CD14-positive monocyte (primary cell): ENCODE results near the gene CFAP44. TPM values are rescaled to one million over a fixed set of nuclear protein-coding genes. Genes with fewer than 3 reads are reported as not detected.

Experiments used
- DNase-seq, 3 donors: peaks; one replicate each; pipeline ENCODE4 v3.0.0-alpha.2; 2011 to 2022
- H2AFZ ChIP-seq: 2 replicates; pipeline ENCODE4 v1.6.0; 2012; ENCODE audit warnings: mild to moderate bottlenecking, low read depth, low read length, inconsistent platforms; ENCODE audit not compliant: insufficient read depth, poor library complexity, severe bottlenecking
- H3K27ac ChIP-seq, 2 donors: 1 replicate in 1 of 2; 2 replicates in 1 of 2; pipeline ENCODE4 v1.5.1; 2012 to 2013; ENCODE audit warnings: low read length in 2 of 2, control low read depth in 1 of 2, inconsistent platforms in 1 of 2, low read depth in 1 of 2, mild to moderate bottlenecking in 1 of 2
- H3K27me3 ChIP-seq, 2 donors: one replicate each; pipeline versions ENCODE4 v1.6.0 to v1.6.1; 2011 to 2013; ENCODE audit warnings: low read length in 2 of 2; ENCODE audit not compliant: control insufficient read depth in 2 of 2, insufficient read depth in 2 of 2
- H3K36me3 ChIP-seq, 2 donors: replicated peaks in 1 of 2; 1 replicate in 1 of 2; 2 replicates in 1 of 2; pipeline versions ENCODE4 v1.5.1 to v1.6.1; 2012 to 2013; ENCODE audit warnings: low read length in 2 of 2, control low read depth in 1 of 2, inconsistent platforms in 1 of 2, mild to moderate bottlenecking in 1 of 2; ENCODE audit not compliant: insufficient read depth in 2 of 2, control insufficient read depth in 1 of 2
- H3K4me1 ChIP-seq, 2 donors: 1 replicate in 1 of 2; 2 replicates in 1 of 2; pipeline versions ENCODE4 v1.5.1 to v1.6.1; 2012 to 2013; ENCODE audit warnings: low read length in 2 of 2, control low read depth in 1 of 2, inconsistent platforms in 1 of 2, mild to moderate bottlenecking in 1 of 2, moderate library complexity in 1 of 2; ENCODE audit not compliant: insufficient read depth in 2 of 2, control insufficient read depth in 1 of 2
- H3K4me2 ChIP-seq: replicated peaks from 2 replicates; pipeline ENCODE3; 2012; ENCODE audit warnings: low read length, moderate library complexity, mild to moderate bottlenecking; ENCODE audit not compliant: poor library complexity, severe bottlenecking; ENCODE audit errors: extremely low read depth
- H3K4me3 ChIP-seq, 3 experiments: fragments of 200-600 bp in 1 of 3; sonication (generic) in 1 of 3; replicated peaks in 1 of 3; 1 replicate in 2 of 3; 2 replicates in 1 of 3; pipeline ENCODE4 v1.5.1; 2011 to 2013; ENCODE audit warnings: low read length in 3 of 3, mild to moderate bottlenecking in 3 of 3, control low read depth in 2 of 3, low read depth in 2 of 3, inconsistent platforms in 1 of 3, moderate library complexity in 1 of 3
- H3K79me2 ChIP-seq: 2 replicates; pipeline ENCODE4 v1.6.0; 2012; ENCODE audit warnings: mild to moderate bottlenecking, control low read depth, inconsistent platforms, low read length, moderate library complexity; ENCODE audit not compliant: insufficient read depth
- H3K9ac ChIP-seq: 2 replicates; pipeline ENCODE4 v1.6.0; 2017; ENCODE audit warnings: low read length, mild to moderate bottlenecking; ENCODE audit not compliant: insufficient read depth, poor library complexity, severe bottlenecking
- H3K9me3 ChIP-seq, 2 donors: replicated peaks in 1 of 2; 1 replicate in 1 of 2; 2 replicates in 1 of 2; pipeline versions ENCODE4 v1.5.1 to v1.6.1; 2012 to 2013; ENCODE audit warnings: low read length in 2 of 2, control low read depth in 1 of 2; ENCODE audit not compliant: control insufficient read depth in 1 of 2, insufficient read depth in 1 of 2
- H4K20me1 ChIP-seq: 2 replicates; pipeline ENCODE4 v1.6.0; 2012; ENCODE audit warnings: mild to moderate bottlenecking, low read length, control low read depth, moderate library complexity; ENCODE audit not compliant: insufficient read depth
- H3K27ac Mint-ChIP-seq, 7 donors: one replicate each; pipeline ENCODE4 v1.8.0; 2020; ENCODE audit warnings: mild to moderate bottlenecking in 7 of 7, mixed read lengths in 7 of 7, moderate library complexity in 6 of 7, inconsistent platforms in 2 of 7
- H3K27me3 Mint-ChIP-seq, 3 donors: one replicate each; pipeline ENCODE4 v1.8.0; 2021 to 2022; ENCODE audit warnings: low read depth in 3 of 3, mild to moderate bottlenecking in 3 of 3, mixed read lengths in 3 of 3, moderate library complexity in 3 of 3, inconsistent platforms in 1 of 3
- H3K36me3 Mint-ChIP-seq, 2 donors: one replicate each; pipeline ENCODE4 v1.8.0; 2020; ENCODE audit warnings: mixed read lengths in 2 of 2, inconsistent platforms in 1 of 2, mild to moderate bottlenecking in 1 of 2
- H3K4me1 Mint-ChIP-seq: one replicate; pipeline ENCODE4 v1.8.0; 2020; ENCODE audit warnings: mild to moderate bottlenecking, mixed read lengths
- H3K4me3 Mint-ChIP-seq, 2 donors: one replicate each; pipeline ENCODE4 v1.8.0; 2020; ENCODE audit warnings: mild to moderate bottlenecking in 2 of 2, mixed read lengths in 2 of 2, moderate library complexity in 1 of 2
- H3K9me3 Mint-ChIP-seq, 7 donors: one replicate each; pipeline ENCODE4 v1.8.0; 2020 to 2022; ENCODE audit warnings: mixed read lengths in 7 of 7, mild to moderate bottlenecking in 6 of 7, moderate library complexity in 6 of 7, inconsistent platforms in 2 of 7
- CTCF ChIP-seq: fragments of 200-600 bp; IDR thresholded peaks from one replicate; pipeline ENCODE4 v1.8.0; 2022; ENCODE audit warnings: antibody characterized with exemption, mild to moderate bottlenecking
- WGBS: methylation state at CpG from one replicate; pipeline ENCODE4 v1.1.5; 2013; ENCODE audit warnings: missing lambda C conversion rate; ENCODE audit not compliant: insufficient coverage; 5-methylcytosine and 5-hydroxymethylcytosine counted together
- intact Hi-C, 2 donors: fragments of 100-400 bp; cut with micrococcal nuclease; formaldehyde crosslinking; loops; one replicate each; pipeline versions ENCODE4 v1.15.0 to v1.15.1; 2023
- polyA minus RNA-seq: library from RNA; depleted of rRNA, polyadenylated mRNA; stranded (reverse); fragments of >200 nt; gene quantifications from 2 replicates; pipeline ENCODE4 v1.2.3, GENCODE V29; 2012
- polyA plus RNA-seq, 3 donors: library from polyadenylated mRNA; depleted of rRNA in 1 of 3; unstranded in 2 of 3; stranded (reverse) in 1 of 3; fragments of 300-500 nt in 2 of 3; fragments of >200 nt in 1 of 3; fragmentation: Illumina TruSeq in 2 of 3; gene quantifications; 1 replicate in 2 of 3; 2 replicates in 1 of 3; pipeline ENCODE4 v1.2.3, GENCODE V29; 2012 to 2021
- total RNA-seq, 12 experiments: library from RNA in 1 of 12; stranded (reverse) in 1 of 12; fragments of 120-200 nt in 1 of 12; gene quantifications; one replicate each; pipeline ENCODE4 v1.2.4 and lab custom pipeline; 2013 to 2026; ENCODE audit warnings: mixed read lengths in 6 of 12, inconsistent platforms in 1 of 12

Gene CFAP44, protein sequence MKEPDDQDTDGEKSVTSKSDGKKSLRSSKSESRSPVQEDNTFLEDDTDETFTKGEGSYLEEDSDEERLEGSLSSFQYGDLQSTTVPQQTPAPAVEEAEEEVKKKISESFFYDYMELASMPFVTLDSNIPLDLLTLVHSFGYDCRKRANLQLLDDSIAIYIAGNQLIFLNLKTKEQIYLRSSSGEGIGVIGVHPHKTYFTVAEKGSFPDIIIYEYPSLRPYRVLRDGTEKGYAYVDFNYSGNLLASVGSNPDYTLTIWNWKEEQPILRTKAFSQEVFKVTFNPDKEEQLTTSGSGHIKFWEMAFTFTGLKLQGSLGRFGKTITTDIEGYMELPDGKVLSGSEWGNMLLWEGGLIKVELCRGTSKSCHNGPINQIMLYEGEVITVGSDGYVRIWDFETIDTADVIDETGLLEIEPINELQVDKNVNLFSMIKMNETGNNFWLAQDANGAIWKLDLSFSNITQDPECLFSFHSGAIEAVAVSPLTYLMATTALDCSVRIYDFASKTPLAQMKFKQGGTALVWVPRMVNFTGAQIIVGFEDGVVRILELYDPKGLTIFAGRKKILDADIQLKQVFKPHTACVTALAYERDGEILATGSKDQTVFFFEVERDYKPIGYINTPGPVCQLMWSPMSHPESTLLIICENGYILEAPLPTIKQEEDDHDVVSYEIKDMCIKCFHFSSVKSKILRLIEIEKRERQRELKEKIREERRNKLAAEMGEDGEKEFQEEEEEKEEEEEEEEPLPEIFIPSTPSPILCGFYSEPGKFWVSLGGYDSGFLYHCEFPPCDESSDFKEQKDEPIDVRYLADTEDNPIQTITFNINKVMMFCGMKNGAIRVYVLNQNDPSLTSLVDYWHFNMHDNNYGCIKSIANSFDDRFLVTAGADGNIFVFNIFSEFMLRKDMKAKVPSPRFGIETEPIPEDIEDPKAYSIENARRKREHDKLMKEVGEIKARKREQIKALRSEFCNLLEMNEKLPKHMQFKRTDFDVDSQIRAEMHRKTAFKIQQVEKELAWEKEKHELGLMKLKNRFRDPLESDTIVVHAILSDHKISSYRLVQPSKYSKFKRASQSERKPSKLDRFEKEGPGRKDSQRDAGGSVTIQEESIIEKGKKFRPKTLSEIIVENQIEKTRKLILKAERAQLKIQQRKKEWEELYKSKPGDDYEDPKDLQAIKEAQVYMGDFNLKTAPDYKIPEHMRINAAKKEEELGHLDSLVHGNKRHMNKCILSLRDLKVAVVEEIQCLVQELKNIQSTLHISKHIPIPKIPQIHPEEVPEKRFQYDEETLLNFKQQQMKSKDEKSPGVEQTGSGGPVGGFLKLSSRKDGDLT (N-terminal part only)
- 4.2 TPM for total RNA-seq (2013)
- polyA plus RNA-seq = 1 to 10 TPM in 1 of 3 donors, under 1 TPM in 1, not detected in 1; 0.08 to 2.1 TPM
- 1.1 and 1.2 TPM in 2 replicates for polyA minus RNA-seq
- total RNA-seq (lab: John Stamatoyannopoulos, UW) = 0.98 to 8.3 (median 3.1) reads per million in 11 experiments

- H3K4me3 ChIP-seq = peak within 1 kb of the TSS; percentile 20 to 68 (median 24)
- intact Hi-C loops = no loop called here
- peaks cover 3% of the 10 kb centered on the region for H3K4me1 Mint-ChIP-seq
- peak within 1 kb of the TSS; percentile 71 to 74 for H3K4me3 Mint-ChIP-seq
- peaks cover 6 to 7% of the 10 kb centered on the region in 2 donors for H3K36me3 Mint-ChIP-seq
- no peaks in the 10 kb centered on the region for H3K27me3 ChIP-seq
- peak within 1 kb of the TSS; percentile 66 for H3K4me2 ChIP-seq
- peak within 1 kb of the TSS; percentile 58 for H2AFZ ChIP-seq
- no peaks in the 10 kb centered on the region for H4K20me1 ChIP-seq
- peaks cover 0 to 2% (median 0%) of the 10 kb centered on the region in 3 donors for H3K27me3 Mint-ChIP-seq
- peak within 1 kb of the TSS; percentile 38 for H3K9ac ChIP-seq
- peaks cover 0 to 7% of the 10 kb centered on the region in 2 donors for H3K36me3 ChIP-seq
- TF ChIP-seq CTCF = no peak
- no peaks in the 10 kb centered on the region for H3K79me2 ChIP-seq
- no peak within 1 kb of the TSS for H3K27ac ChIP-seq
- H3K9me3 Mint-ChIP-seq = no peaks in the 10 kb centered on the region
- peak within 1 kb of the TSS in 1 of 7 donors; percentile 59 for H3K27ac Mint-ChIP-seq
- no peaks in the 10 kb centered on the region for H3K9me3 ChIP-seq
- 65% methylated on average over 41 of the region's 44 CpGs for WGBS
- H3K4me1 ChIP-seq = peaks cover 3 to 6% of the 10 kb centered on the region in 2 donors
- DNase-seq = peak; percentile 30 to 57 (median 41)
Measured at GRCh38 chr3:113441051-113441770, at the start of gene CFAP44. Gene CFAP44, minus strand, starts transcription at chr3:113441493. Its CDS starts 7,829 bp downstream, at chr3:113433664.
